ENCODE measurements around the gene COPB2. TPM values are rescaled to one million over a fixed set of nuclear protein-coding genes. Genes with fewer than 3 reads are reported as not detected.

COPB2 gene
- total RNA-seq, 1 experiment from 2014 or later = 156 TPM

DNA sequence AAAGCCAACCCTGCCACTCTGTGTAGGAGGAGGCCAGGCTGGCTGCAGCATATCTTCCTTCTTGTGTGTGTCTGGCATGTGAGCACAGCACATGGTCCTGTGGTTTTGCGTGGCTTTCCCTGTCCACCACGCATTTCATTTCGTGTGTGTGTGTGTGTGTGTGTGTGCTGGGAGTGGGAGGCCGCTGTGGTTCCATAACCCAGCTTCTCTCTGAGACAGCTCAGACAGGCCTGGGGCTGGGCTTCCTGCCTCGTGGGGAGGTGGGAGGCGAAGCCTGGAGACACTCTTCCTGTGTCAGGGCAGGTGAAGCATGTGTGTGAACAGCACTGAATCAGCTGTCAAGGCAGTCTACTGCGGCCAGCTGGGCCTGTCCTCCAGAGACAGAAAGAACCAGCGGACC lies 61.6 kb downstream of the COPB2 start:
- TF ChIP-seq EZH2 (IDR thresholded peaks at IDR 0.05; ENCODE audit: low read depth) = no peak
- TF ChIP-seq, protein P1, sequence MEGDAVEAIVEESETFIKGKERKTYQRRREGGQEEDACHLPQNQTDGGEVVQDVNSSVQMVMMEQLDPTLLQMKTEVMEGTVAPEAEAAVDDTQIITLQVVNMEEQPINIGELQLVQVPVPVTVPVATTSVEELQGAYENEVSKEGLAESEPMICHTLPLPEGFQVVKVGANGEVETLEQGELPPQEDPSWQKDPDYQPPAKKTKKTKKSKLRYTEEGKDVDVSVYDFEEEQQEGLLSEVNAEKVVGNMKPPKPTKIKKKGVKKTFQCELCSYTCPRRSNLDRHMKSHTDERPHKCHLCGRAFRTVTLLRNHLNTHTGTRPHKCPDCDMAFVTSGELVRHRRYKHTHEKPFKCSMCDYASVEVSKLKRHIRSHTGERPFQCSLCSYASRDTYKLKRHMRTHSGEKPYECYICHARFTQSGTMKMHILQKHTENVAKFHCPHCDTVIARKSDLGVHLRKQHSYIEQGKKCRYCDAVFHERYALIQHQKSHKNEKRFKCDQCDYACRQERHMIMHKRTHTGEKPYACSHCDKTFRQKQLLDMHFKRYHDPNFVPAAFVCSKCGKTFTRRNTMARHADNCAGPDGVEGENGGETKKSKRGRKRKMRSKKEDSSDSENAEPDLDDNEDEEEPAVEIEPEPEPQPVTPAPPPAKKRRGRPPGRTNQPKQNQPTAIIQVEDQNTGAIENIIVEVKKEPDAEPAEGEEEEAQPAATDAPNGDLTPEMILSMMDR (conservative IDR thresholded peaks at IDR 0.05) = no peak
- intact Hi-C loops (cut with micrococcal nuclease; ENCODE audit: unreplicated experiment) = loop anchor here (2.0 to 10.0 kb wide), 3 partner anchors 215 to 733 kb away; partner anchors contain the start of gene CEP70
- H3K79me2 ChIP-seq (ENCODE audit: low read depth) = no peaks in the 10 kb centered on the region
- H3K9me3 ChIP-seq (ENCODE audit: insufficient read depth, low read depth) = no peaks in the 10 kb centered on the region
- BruUV-seq (replicated peaks) = no TSS peak
- CTCF ChIA-PET = interaction anchor here (0.7 kb wide), 1 partner anchor 910 kb away, joined by 3 read pairs; no protein-coding TSS in a partner anchor
- 0 out of 2 replicates have a peak, but pooled peaks cover 3% of the 10 kb centered on the region for H3K4me1 ChIP-seq (replicated peaks; ENCODE audit: insufficient read depth)
- H3K9me2 ChIP-seq (ENCODE audit: insufficient read depth) = no peaks in the 10 kb centered on the region
- no peak overlapping the region for H3K27ac ChIP-seq
- peaks cover 10% of the 10 kb centered on the region; the same call in 1 of the 2 replicates for H3K27me3 ChIP-seq (ENCODE audit: insufficient read depth, low read depth)
- H3K4me3 ChIP-seq = no peak overlapping the region
- no peaks in the 10 kb centered on the region for H3F3A ChIP-seq (ENCODE audit: insufficient read depth, low read depth)
- DNase-seq = no peak
- H3K36me3 ChIP-seq (ENCODE audit: low read depth) = no peaks in the 10 kb centered on the region
- POLR2A ChIA-PET (ENCODE audit: unreplicated experiment) = no interaction called here
- no peaks in the 10 kb centered on the region for H4K20me1 ChIP-seq (ENCODE audit: insufficient read depth)
- no peak overlapping the region for H3K4me2 ChIP-seq
- H2AFZ ChIP-seq = no peak overlapping the region

DNA sequence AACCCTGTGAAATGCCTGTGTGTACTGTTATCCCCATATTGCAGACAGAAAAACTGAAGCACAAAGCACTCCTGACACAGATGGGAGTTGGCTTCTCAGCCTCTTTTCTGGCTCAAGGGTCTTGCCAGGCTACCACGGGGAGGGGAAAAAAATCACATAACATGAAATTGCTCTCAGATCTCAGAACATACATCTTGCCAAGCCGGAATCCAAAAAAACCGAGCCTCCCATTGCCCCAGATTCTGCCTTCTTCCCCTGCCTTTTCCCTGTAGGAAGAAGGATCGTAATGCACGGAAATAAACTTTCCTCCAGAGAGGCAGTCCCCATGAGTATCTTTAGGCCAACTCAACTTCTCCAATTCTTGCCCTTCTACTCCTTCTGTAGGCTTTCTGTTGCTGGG lies 62.2 kb downstream of the COPB2 start:
- no TSS peak for BruUV-seq (replicated peaks)

DNA sequence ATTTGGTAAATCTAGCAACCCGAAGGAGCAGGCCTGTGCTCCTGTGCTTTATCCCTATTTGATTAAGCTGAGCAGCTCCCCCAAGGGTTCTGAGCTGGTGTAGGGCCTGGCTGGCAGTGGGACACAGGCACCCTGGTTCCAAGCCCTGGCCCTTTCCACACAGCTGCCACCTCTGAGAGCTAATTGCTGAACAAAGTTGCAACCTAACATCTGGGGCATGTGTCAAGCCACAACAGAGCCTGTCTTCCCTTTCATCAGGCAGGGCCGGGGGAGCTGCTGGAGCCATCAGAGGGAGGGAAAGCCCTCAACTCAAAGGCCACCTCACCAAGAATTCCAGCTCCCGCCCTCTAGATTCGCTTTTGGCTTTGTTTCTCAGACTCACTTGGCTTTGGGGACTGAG lies 62.7 kb downstream of the COPB2 start:
- H4K20me1 ChIP-seq (ENCODE audit: insufficient read depth) = no peaks in the 10 kb centered on the region
- H3K27me3 ChIP-seq (ENCODE audit: insufficient read depth, low read depth) = peaks cover 3% of the 10 kb centered on the region; the same call in 1 of the 2 replicates
- TF ChIP-seq, protein P1 (conservative IDR thresholded peaks at IDR 0.05) = no peak
- H3F3A ChIP-seq (ENCODE audit: insufficient read depth, low read depth) = no peaks in the 10 kb centered on the region
- no peak overlapping the region for H3K4me3 ChIP-seq
- CTCF ChIA-PET = interaction anchor here (0.7 kb wide), 1 partner anchor 213 kb away, joined by 3 read pairs; no protein-coding TSS in a partner anchor
- H3K79me2 ChIP-seq (ENCODE audit: low read depth) = no peaks in the 10 kb centered on the region
- no peaks in the 10 kb centered on the region for H3K36me3 ChIP-seq (ENCODE audit: low read depth)
- POLR2A ChIA-PET (ENCODE audit: unreplicated experiment) = no interaction called here
- H3K4me1 ChIP-seq (replicated peaks; ENCODE audit: insufficient read depth) = 0 out of 2 replicates have a peak, but pooled peaks cover 3% of the 10 kb centered on the region
- DNase-seq = no peak
- no peak overlapping the region for H3K4me2 ChIP-seq
- no peak overlapping the region for H2AFZ ChIP-seq
- BruUV-seq (replicated peaks) = no TSS peak
- no peak overlapping the region for H3K27ac ChIP-seq
- H3K9me3 ChIP-seq (ENCODE audit: insufficient read depth, low read depth) = no peaks in the 10 kb centered on the region
- intact Hi-C loops (cut with micrococcal nuclease; ENCODE audit: unreplicated experiment) = loop anchor here (10.0 kb wide), 1 partner anchor 732 kb away; the partner anchor contains the start of gene CEP70
- no peaks in the 10 kb centered on the region for H3K9me2 ChIP-seq (ENCODE audit: insufficient read depth)

More for the DNA sequence above, 62.2 kb downstream of the COPB2 start:
- H3K79me2 ChIP-seq (ENCODE audit: low read depth) = no peaks in the 10 kb centered on the region
- intact Hi-C loops (cut with micrococcal nuclease; ENCODE audit: unreplicated experiment) = loop anchor here (10.0 kb wide), 1 partner anchor 732 kb away; the partner anchor contains the start of gene CEP70
- DNase-seq = no peak
- no peak overlapping the region for H3K4me2 ChIP-seq
- no peak overlapping the region for H3K27ac ChIP-seq
- no peaks in the 10 kb centered on the region for H3K9me2 ChIP-seq (ENCODE audit: insufficient read depth)
- no peaks in the 10 kb centered on the region for H4K20me1 ChIP-seq (ENCODE audit: insufficient read depth)
- POLR2A ChIA-PET (ENCODE audit: unreplicated experiment) = no interaction called here
- no peaks in the 10 kb centered on the region for H3K9me3 ChIP-seq (ENCODE audit: insufficient read depth, low read depth)
- H3K4me1 ChIP-seq (replicated peaks; ENCODE audit: insufficient read depth) = 0 out of 2 replicates have a peak, but pooled peaks cover 3% of the 10 kb centered on the region
- H3K4me3 ChIP-seq = no peak overlapping the region
- no peak overlapping the region for H2AFZ ChIP-seq
- no peaks in the 10 kb centered on the region for H3K36me3 ChIP-seq (ENCODE audit: low read depth)
- CTCF ChIA-PET = interaction anchor here (0.7 kb wide), 1 partner anchor 214 kb away, joined by 3 read pairs; no protein-coding TSS in a partner anchor
- TF ChIP-seq, protein P1 (conservative IDR thresholded peaks at IDR 0.05) = no peak
- no peak for TF ChIP-seq EZH2 (IDR thresholded peaks at IDR 0.05; ENCODE audit: low read depth)
- peaks cover 5% of the 10 kb centered on the region; the same call in 1 of the 2 replicates for H3K27me3 ChIP-seq (ENCODE audit: insufficient read depth, low read depth)
- no peaks in the 10 kb centered on the region for H3F3A ChIP-seq (ENCODE audit: insufficient read depth, low read depth)
